Liver (tissue), 3 donors: ENCODE data around the gene OR4D9.

Experiments used
- ATF3 ChIP-seq: IDR thresholded peaks from 2 replicates; pipeline ENCODE4 v1.6.1; 2016; ENCODE audit warnings: antibody characterized with exemption
- CTCF ChIP-seq: fragments of 150-350 bp; IDR thresholded peaks from 2 replicates; pipeline ENCODE4 v1.5.1; 2017; ENCODE audit warnings: improper control_type of control experiment, low read depth, low read length; ENCODE audit not compliant: missing input control
- FOXA1 ChIP-seq: IDR thresholded peaks from 2 replicates; pipeline ENCODE4 v1.6.1; 2016; ENCODE audit warnings: antibody characterized with exemption
- GABPA ChIP-seq, 2 donors: IDR thresholded peaks in 1 of 2; conservative IDR thresholded peaks in 1 of 2; 2 replicates each; pipeline ENCODE4 v1.6.1; 2016; ENCODE audit warnings: antibody characterized with exemption in 2 of 2, mild to moderate bottlenecking in 1 of 2, moderate library complexity in 1 of 2
- JUND ChIP-seq, 2 donors: IDR thresholded peaks; 2 replicates each; pipeline ENCODE4 v1.6.1; 2016; ENCODE audit warnings: antibody characterized with exemption in 2 of 2
- MAX ChIP-seq: IDR thresholded peaks from 2 replicates; pipeline ENCODE4 v1.6.1; 2016; ENCODE audit warnings: antibody characterized with exemption
- RAD21 ChIP-seq, 2 donors: IDR thresholded peaks; 2 replicates each; pipeline ENCODE4 v1.6.1; 2016; ENCODE audit warnings: antibody characterized with exemption in 2 of 2, mild to moderate bottlenecking in 2 of 2
- REST ChIP-seq: IDR thresholded peaks from 2 replicates; pipeline ENCODE4 v1.6.1; 2016; ENCODE audit warnings: antibody characterized with exemption, mild to moderate bottlenecking
- RXRA ChIP-seq, 2 donors: IDR thresholded peaks; 2 replicates each; pipeline ENCODE4 v1.6.1; 2017 to 2018; ENCODE audit warnings: antibody characterized with exemption in 2 of 2, mild to moderate bottlenecking in 1 of 2
- SP1 ChIP-seq: IDR thresholded peaks from 2 replicates; pipeline ENCODE4 v1.6.1; 2018; ENCODE audit warnings: antibody characterized with exemption, mild to moderate bottlenecking
- TAF1 ChIP-seq: conservative IDR thresholded peaks from 2 replicates; pipeline ENCODE4 v1.6.1; 2016; ENCODE audit warnings: antibody characterized with exemption, mild to moderate bottlenecking
- YY1 ChIP-seq: IDR thresholded peaks from 2 replicates; pipeline ENCODE4 v1.6.1; 2016; ENCODE audit warnings: antibody characterized with exemption, mild to moderate bottlenecking
- donor health status: healthy.
- donor health status: healthy.

GRCh38 chr11:59558270-59558643, 46.9 kb downstream of the OR4D9 start:
- TF ChIP-seq RAD21 (IDR thresholded peaks at IDR 0.05) (no peak), CTCF (no peak), SP1 (no peak), TAF1 (no peak), JUND (IDR thresholded peaks at IDR 0.05) (no peak), ATF3 (no peak), MAX (no peak), FOXA1 (no peak), REST (no peak), RXRA (IDR thresholded peaks at IDR 0.05) (no peak), YY1 (no peak), GABPA (IDR thresholded peaks at IDR 0.05 in 1 of 2, conservative IDR thresholded peaks at IDR 0.05 in 1 of 2) (no peak)
